Parathyroid adenoma (tissue), 2 donors: ENCODE measurements around the gene TMEM54.

Experiments
- H2AFZ ChIP-seq: fragments of 300-600 bp; sonication (generic); one replicate; pipeline ENCODE4 v1.7.0; 2017; ENCODE audit warnings: antibody characterized with exemption, mild to moderate bottlenecking
- H3K27ac ChIP-seq: fragments of 300-600 bp; sonication (generic); one replicate; pipeline ENCODE4 v1.7.0; 2017
- H3K27me3 ChIP-seq: fragments of 300-600 bp; sonication (generic); one replicate; pipeline ENCODE4 v1.7.0; 2017; ENCODE audit warnings: low read length; ENCODE audit not compliant: control insufficient read depth, insufficient read depth
- H3K36me3 ChIP-seq: fragments of 300-600 bp; sonication (generic); one replicate; pipeline ENCODE4 v1.7.0; 2017; ENCODE audit warnings: low read length; ENCODE audit not compliant: control insufficient read depth, insufficient read depth
- H3K4me1 ChIP-seq: fragments of 300-600 bp; sonication (generic); one replicate; pipeline ENCODE4 v1.7.0; 2017; ENCODE audit warnings: control low read depth
- H3K4me2 ChIP-seq: fragments of 300-600 bp; sonication (generic); one replicate; pipeline ENCODE4 v1.7.0; 2017; ENCODE audit warnings: low read length
- H3K4me3 ChIP-seq: fragments of 300-600 bp; sonication (generic); one replicate; pipeline ENCODE4 v1.7.0; 2017; ENCODE audit warnings: low read depth, low read length
- H3K79me2 ChIP-seq: fragments of 300-600 bp; sonication (generic); one replicate; pipeline ENCODE4 v1.7.0; 2017; ENCODE audit warnings: control low read depth
- H3K9ac ChIP-seq: fragments of 300-600 bp; sonication (generic); one replicate; pipeline ENCODE4 v1.7.0; 2017; ENCODE audit warnings: mild to moderate bottlenecking
- H3K9me3 ChIP-seq: fragments of 300-600 bp; sonication (generic); one replicate; pipeline ENCODE4 v1.7.0; 2017; ENCODE audit warnings: low read length; ENCODE audit not compliant: control insufficient read depth
- TF ChIP-seq, protein P1 (sequence below): fragments of 300-600 bp; sonication (generic); IDR thresholded peaks from one replicate; pipeline ENCODE4 v1.7.0; 2017; ENCODE audit warnings: antibody characterized with exemption, mild to moderate bottlenecking
- donor health status: primary hyperparathyroidism.

Gene TMEM54

DNA sequence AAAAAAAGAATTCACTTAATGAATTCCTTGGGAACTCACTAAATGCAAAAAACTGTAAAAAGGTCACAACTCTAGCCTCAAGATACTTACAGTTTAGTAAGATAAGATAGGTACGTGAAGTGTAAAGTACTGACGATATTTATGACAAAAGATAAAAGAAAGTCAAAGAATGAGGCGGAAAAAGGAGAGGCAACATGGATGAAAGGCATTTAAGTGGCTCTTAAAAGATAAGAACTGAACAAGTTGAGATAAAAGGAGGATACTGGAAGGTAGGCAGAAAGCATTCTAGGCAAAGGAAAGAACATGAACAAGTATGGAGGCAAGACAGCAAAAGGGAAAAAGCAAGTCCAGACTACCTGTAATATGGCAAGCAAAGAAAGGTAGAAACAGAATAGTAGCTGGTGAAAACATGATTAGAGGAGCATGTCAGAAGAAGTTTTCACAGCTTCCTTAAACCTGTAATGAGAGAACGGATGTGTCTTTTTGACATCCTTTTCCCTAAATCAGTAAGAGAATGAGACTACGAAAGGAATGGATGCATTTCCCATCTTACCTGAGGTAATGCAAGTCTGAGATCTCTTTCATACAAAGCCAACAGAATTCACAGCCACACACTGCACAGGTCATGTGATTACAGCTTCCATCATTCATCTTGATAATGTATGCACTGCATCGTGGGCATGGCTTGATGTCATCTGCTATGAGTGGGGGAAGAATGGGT, 46.6 kb upstream of the TMEM54 start:
- Histone ChIP-seq H3K4me1 (no peaks in the 10 kb centered on the region), H3K27ac (no peak overlapping the region), H3K36me3 (no peaks in the 10 kb centered on the region), H3K27me3 (no peaks in the 10 kb centered on the region), H3K9me3 (no peaks in the 10 kb centered on the region), H3K4me2 (no peak overlapping the region), H3K9ac (no peak overlapping the region), H2AFZ (no peak overlapping the region), H3K4me3 (no peak overlapping the region), H3K79me2 (no peaks in the 10 kb centered on the region)
- TF ChIP-seq, protein P1, sequence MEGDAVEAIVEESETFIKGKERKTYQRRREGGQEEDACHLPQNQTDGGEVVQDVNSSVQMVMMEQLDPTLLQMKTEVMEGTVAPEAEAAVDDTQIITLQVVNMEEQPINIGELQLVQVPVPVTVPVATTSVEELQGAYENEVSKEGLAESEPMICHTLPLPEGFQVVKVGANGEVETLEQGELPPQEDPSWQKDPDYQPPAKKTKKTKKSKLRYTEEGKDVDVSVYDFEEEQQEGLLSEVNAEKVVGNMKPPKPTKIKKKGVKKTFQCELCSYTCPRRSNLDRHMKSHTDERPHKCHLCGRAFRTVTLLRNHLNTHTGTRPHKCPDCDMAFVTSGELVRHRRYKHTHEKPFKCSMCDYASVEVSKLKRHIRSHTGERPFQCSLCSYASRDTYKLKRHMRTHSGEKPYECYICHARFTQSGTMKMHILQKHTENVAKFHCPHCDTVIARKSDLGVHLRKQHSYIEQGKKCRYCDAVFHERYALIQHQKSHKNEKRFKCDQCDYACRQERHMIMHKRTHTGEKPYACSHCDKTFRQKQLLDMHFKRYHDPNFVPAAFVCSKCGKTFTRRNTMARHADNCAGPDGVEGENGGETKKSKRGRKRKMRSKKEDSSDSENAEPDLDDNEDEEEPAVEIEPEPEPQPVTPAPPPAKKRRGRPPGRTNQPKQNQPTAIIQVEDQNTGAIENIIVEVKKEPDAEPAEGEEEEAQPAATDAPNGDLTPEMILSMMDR: no peak

DNA sequence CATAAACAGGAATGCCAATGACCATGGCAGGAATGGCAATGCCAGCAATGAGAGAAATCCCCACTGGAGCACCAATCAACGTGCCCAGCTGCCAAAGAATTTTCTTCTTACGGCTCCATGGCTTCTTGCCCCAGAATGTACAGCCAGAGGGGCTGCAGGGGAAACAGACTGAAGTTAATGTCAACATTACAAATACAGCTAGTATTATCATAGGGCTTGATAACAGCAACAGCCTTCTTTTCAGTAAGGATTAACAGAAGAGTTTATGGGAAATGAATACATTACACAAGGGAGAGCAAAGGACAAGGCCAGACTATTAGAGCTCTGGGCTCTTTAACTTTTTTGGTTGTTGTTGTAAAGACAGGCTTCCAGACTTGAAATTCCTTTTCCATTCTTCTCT, 45.2 kb upstream of the TMEM54 start:
- no peaks in the 10 kb centered on the region for H3K36me3 ChIP-seq
- no peak overlapping the region for H3K4me3 ChIP-seq
- H3K4me1 ChIP-seq: no peaks in the 10 kb centered on the region
- H3K79me2 ChIP-seq: no peaks in the 10 kb centered on the region
- H3K27me3 ChIP-seq: no peaks in the 10 kb centered on the region
- TF ChIP-seq, protein P1: no peak
- no peak overlapping the region for H3K4me2 ChIP-seq
- H3K9me3 ChIP-seq: no peaks in the 10 kb centered on the region
- H3K9ac ChIP-seq: no peak overlapping the region
- H3K27ac ChIP-seq: no peak overlapping the region
- H2AFZ ChIP-seq: no peak overlapping the region

DNA sequence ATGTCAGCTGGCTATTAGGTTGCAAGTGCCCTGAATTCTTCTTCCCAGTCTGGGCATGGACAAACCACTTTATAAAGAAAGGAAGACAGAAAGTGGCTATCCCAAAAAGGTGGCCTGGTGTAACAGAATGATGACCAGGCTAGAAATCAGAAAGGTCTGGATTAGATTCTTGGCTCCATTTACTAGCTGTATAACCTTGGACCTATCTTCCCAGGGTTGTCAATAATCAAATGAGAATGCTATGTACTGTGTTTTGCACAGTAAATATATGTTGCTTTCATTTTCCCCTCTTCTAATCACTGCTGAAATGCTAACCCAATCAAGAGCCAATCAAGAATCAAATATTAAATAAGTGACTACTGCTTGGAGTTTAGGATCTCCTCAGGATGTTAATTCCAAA, 43.0 kb upstream of the TMEM54 start:
- Histone ChIP-seq H3K27ac (no peak overlapping the region), H3K4me3 (no peak overlapping the region), H3K79me2 (no peaks in the 10 kb centered on the region), H3K9ac (no peak overlapping the region), H3K4me2 (no peak overlapping the region), H3K4me1 (no peaks in the 10 kb centered on the region), H3K9me3 (no peaks in the 10 kb centered on the region), H3K27me3 (no peaks in the 10 kb centered on the region), H2AFZ (no peak overlapping the region), H3K36me3 (no peaks in the 10 kb centered on the region)
- TF ChIP-seq, protein P1: no peak

DNA sequence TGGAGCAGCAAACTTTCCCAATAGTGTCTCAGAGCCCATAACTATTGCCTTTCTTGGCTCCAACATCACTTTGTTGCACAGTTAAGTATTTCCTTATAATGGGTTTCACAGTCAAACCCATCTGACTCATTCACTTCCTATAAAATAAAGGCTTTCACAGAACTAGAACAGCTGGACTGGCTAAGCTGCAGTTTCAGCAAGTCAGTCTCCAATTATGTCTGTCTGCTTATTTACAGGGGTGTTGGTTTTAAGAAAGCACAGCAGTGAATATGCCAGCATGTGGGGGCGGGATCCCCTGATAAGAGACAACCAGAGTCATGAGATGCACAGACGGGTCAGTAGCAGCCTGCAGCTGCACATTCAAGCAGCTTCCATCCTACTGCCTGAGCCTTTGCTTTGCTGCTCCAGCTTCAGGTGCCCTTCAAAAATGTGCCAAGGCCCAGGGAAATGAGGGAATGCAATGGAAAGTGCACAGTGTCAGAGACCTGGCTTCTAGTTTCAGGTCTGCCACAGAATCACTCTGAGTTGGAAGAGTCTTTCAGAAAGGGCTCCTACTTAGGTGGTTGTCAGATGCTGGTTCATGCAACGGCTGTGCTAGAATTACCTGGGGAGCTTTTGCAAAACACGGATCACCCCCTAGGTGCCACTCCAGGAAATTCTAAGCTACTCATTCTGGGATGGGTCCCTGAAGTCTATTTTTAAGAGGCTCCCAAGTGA, 38.6 kb upstream of the TMEM54 start:
- Histone ChIP-seq H3K4me1 (no peaks in the 10 kb centered on the region), H3K4me3 (no peak overlapping the region), H3K79me2 (no peaks in the 10 kb centered on the region), H3K9ac (no peak overlapping the region), H3K27me3 (no peaks in the 10 kb centered on the region), H3K27ac (no peak overlapping the region), H3K9me3 (no peaks in the 10 kb centered on the region), H2AFZ (no peak overlapping the region), H3K4me2 (no peak overlapping the region), H3K36me3 (no peaks in the 10 kb centered on the region)
- TF ChIP-seq, protein P1: no peak

DNA sequence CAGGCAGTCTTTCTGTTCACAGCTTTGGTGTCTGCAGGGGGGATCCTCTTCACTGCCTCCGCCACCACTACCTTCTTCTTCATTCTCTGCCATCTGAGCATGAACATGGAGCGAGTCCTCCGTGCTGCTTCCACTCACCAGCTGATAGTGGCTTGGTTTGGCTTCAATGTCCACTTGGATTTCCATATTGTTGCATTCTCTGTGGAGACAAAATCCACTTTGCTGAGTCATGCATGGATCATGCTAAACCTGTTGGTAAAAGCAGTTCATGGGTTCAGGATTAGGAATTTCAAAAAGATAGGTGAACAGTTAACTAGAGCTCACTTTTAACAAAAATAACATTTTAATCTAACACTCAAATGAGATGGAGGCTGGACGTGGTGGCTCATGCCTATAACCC, 35.9 kb upstream of the TMEM54 start:
- H3K4me1 ChIP-seq: peaks cover 6% of the 10 kb centered on the region

More for the DNA sequence above, 35.9 kb upstream of the TMEM54 start:
- H3K4me2 ChIP-seq: no peak overlapping the region
- no peak overlapping the region for H3K4me3 ChIP-seq
- no peaks in the 10 kb centered on the region for H3K27me3 ChIP-seq
- H3K9ac ChIP-seq: no peak overlapping the region
- H3K36me3 ChIP-seq: no peaks in the 10 kb centered on the region
- no peak overlapping the region for H2AFZ ChIP-seq
- TF ChIP-seq, protein P1: no peak
- no peaks in the 10 kb centered on the region for H3K9me3 ChIP-seq
- H3K27ac ChIP-seq: no peak overlapping the region
- H3K79me2 ChIP-seq: no peaks in the 10 kb centered on the region
